ENCODE results near the gene KCTD15.

GRCh38 chr19:33773704-33774624, 22.7 kb upstream of the KCTD15 start:
- TF ChIP-seq CTCF (IDR thresholded peaks at IDR 0.05; ENCODE audit: extremely low read depth in 1 of 2, insufficient read depth in 1 of 2, low read depth in 1 of 2, low read length in 2 of 2) (no peak), POLR2A (IDR thresholded peaks at IDR 0.05; ENCODE audit: low read depth, low read length) (no peak), POLR2AphosphoS5 (IDR thresholded peaks at IDR 0.05; ENCODE audit: insufficient read depth, low read depth, low read length) (no peak), EZH2 (IDR thresholded peaks at IDR 0.05; ENCODE audit: borderline replicate concordance, low read depth, low read length, severe bottlenecking) (no peak)
